HuH-7.5 (cell line): ENCODE results near the gene DOCK3.
"Not testable (repeated sequence)": the region's sequence is repeated elsewhere in the genome, so short reads cannot be mapped to it uniquely, and the experiment has no call there.

Experiments
- DNase-seq: peaks from one replicate; pipeline ENCODE4 v3.0.0; 2011; ENCODE audit warnings: low spot score

DOCK3 gene

GRCh38 chr3:50687127-50687751 lies 12.5 kb downstream of the DOCK3 start:
- DNase-seq = no peak

GRCh38 chr3:50687916-50688315 lies 13.2 kb downstream of the DOCK3 start:
- DNase-seq = no peak

- DNase-seq = not testable (repeated sequence)
Observed at GRCh38 chr3:50688602-50689001, 13.9 kb downstream of the DOCK3 start.

DNA sequence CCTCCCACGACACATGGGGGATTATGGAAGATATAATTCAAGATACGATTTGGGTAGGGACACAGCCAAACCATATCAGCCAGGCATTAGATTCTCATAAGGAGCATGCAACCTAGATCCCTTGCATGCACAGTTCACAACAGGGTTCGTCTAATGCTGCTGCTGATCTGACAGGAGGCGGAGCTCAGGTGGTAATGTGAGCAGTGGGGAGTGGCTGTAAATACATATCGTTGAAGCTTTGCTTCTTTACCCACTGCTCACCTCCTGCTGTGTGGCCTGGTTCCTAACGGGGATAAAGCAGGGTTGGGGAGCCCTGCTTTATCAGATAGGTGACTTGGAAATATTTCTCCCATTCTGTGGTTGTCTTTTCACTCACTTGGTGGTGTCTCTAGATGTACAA lies 14.8 kb downstream of the DOCK3 start:
- DNase-seq = no peak

- no peak for DNase-seq
Observed at GRCh38 chr3:50695031-50695430, 20.3 kb downstream of the DOCK3 start.

DNA sequence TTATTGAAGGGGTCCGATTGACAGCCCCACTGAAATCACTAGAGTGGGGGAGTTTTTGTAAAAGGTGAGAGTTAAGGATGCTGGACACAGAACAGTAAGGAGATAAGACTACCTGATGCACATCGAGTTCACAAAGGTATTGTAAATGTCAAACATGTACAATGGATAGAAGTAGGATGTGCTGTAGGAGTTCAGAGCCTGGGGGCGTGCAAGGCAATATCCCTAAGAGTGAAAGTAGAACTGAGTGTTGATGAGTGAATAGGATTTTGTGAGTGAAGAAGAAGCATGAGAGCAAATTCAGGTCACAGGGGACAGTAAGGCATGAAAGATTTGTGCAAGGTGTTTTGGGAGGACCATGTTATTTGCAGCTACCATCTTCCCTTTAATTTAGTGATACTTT lies 21.5 kb downstream of the DOCK3 start:
- no peak for DNase-seq

- no peak for DNase-seq
Observed at GRCh38 chr3:50698269-50698668, 23.5 kb downstream of the DOCK3 start.

DNA sequence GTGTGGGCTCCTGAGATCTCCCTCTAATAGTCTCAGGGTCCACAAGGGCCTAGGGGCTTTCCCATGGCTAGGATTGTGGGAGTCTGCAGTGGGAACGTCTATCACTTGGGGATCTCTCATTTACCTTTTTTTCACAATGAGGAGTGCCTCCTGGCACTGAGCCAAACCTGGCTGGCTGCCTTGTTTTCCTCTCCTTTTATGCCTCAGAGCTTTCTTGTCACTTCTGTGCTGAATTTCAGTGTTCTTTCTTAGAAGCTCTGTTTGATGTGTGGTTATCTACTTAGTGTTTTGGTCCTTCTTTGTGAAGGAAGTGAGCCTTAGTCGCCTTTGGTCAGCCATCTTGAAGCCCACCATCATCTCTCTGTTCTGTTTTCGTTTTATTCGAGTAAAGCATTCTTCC lies 33.9 kb downstream of the DOCK3 start:
- no peak for DNase-seq

DNA sequence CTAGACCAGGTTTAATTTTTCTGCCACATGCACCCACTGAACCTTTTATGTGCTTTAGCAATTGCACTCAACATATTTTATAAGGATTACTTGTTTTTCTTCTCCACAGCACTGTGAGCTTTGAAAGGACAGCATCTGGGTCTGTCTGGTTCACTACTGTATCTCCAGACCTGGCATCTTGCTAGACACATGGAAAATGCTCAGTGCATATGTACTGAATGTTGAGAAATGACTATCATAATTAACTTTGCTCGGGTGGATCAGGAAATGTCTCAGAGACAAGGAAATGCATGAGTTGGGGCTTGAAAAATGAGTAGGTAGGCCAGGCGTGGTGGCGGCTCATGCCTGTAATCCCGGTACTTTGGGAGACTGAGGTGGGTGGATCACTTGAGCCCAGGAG lies 40.2 kb downstream of the DOCK3 start:
- DNase-seq = no peak

DNA sequence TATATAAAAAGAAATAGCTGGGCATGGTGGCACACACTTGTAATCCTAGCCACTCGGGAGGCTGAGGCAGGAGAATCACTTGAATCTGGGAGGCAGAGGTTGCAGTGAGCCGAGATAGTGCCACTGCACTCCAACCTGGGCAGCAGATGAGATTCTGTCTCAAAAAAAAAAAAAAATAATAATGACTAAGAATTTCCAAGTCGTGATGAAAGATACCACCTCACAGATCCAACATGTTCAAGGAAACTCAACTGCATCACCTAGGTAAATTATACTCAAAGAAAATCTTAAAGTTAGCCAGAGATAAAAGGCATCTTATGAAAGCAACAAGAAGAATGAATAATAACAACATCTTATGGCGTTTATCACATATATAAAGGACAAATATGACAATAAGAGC lies 50.1 kb downstream of the DOCK3 start:
- DNase-seq = no peak

DNA sequence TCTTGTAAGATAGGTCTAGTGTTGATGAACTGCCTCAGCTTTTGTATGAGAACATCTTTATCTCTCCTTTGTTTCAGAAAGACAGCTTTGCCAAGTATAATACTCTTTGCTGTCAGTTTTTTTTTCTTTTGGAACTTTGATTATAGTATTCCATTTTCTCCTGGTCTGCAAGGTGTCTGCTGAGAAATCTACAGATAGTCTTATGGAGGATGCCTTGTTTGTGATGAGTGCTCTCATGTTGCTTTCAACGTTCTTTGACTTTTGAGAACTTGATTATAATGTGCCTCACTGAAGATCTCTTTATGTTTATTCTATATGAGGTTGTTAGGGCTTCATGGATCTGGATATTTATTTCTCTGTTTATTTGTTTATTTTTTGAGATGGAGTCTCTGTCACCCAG lies 60.3 kb downstream of the DOCK3 start:
- no peak for DNase-seq

DNA sequence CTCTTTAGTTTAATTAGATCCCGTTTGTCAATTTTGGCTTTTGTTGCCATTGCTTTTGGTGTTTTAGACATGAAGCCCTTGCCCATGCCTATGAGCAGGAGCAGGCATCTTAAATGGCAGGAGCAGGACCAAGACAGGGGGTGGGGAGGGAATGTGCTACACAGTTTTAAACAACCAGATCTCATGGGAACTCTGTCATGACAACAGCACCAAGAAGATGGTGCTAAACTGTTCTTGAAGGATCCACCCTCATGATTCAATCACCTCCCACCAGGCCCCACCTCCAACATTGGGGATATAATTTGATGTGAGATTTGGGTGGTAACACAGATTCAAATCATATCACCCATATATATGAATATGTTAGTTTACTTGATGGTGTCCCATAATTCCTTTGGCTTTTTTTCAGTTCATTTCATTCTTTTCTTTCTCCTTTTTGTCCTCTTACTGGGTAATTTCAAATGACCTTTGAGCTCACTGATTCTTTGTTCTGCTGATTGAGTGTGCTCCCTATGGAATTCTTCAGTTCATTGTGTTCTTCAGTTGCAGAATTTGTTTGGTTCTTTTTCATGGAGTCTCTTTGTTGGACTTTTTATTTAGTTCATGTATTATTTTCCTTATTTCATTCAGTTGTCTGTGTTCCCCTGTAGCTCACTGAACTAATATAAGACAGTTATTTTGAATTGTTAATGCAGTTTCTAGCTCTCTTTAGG lies 62.6 kb downstream of the DOCK3 start:
- no peak for DNase-seq

- no peak for DNase-seq
Observed at GRCh38 chr3:50737906-50738598, 63.3 kb downstream of the DOCK3 start.

GRCh38 chr3:50743643-50744042 lies 68.9 kb downstream of the DOCK3 start:
- DNase-seq = no peak

DNA sequence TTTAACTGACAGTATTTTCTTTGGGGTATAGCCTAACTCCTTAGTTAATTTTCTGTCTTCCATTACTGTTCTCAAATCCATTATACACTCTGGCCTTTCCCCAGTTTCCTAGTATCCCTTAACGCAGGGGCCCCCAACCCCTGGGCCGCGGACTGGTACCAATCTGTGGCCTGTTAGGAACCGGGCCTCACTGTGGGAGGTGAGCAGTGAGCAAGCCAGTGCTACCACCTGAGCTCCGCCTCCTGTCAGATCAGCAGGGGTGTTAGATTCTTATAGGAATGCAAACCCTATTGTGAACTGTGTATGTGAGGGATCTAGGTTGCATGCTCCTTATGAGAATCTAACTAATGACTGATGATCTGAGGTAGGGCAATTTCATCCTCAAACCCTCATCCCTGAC lies 75.1 kb downstream of the DOCK3 start:
- no peak for DNase-seq

GRCh38 chr3:50759015-50759414 lies 84.3 kb downstream of the DOCK3 start:
- DNase-seq = no peak

GRCh38 chr3:50777680-50778079 lies 103.0 kb downstream of the DOCK3 start:
- DNase-seq = no peak

GRCh38 chr3:50781766-50782165 lies 107.0 kb downstream of the DOCK3 start:
- DNase-seq = not testable (repeated sequence)

DNA sequence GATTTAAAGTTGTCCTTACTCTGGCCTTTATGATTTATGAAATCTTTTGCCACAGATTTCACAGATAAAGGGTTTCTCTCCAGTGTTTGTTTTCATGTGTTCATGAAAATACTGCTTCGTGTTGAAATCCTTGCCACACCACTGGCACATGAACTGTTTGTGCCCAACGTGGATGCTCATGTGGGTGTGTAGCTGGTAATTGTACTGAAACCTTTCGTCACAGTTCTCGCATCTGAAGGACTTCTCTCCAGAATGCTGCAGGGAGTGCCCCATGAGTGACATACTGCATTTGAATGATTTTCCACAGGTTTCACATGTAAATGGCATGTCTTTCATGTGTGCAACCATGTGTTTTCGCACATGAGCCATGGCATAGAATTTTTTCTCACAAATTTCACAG lies 111.9 kb downstream of the DOCK3 start:
- DNase-seq = no peak

- DNase-seq = not testable (repeated sequence)
Observed at GRCh38 chr3:50790894-50791293, 116.2 kb downstream of the DOCK3 start.

GRCh38 chr3:50792568-50792967 lies 117.8 kb downstream of the DOCK3 start:
- no peak for DNase-seq

GRCh38 chr3:50803805-50804204 lies 129.1 kb downstream of the DOCK3 start:
- not testable (repeated sequence) for DNase-seq

- not testable (repeated sequence) for DNase-seq
Observed at GRCh38 chr3:50804376-50804775, 129.6 kb downstream of the DOCK3 start.
